Superior temporal gyrus (tissue), 1 donor: Measurements from ENCODE around the gene RHOG.
"Not testable (repeated sequence)": the region's sequence is repeated elsewhere in the genome, so short reads cannot be mapped to it uniquely, and the experiment has no call there.

Experiments
- DNase-seq: peaks from one replicate; pipeline ENCODE4 v3.0.0-alpha.2; 2016; ENCODE audit errors: extremely low spot score

The RHOG gene

GRCh38 chr11:3834349-3834663 lies 6.5 kb downstream of the RHOG start:
- DNase-seq: no peak

- DNase-seq: no peak
These were observed 7.3 kb downstream of the RHOG start for GRCh38 chr11:3833449-3833848.

- DNase-seq: no peak
These were observed 7.9 kb downstream of the RHOG start for GRCh38 chr11:3832816-3833215.

- DNase-seq: no peak
These were observed 9.2 kb downstream of the RHOG start for GRCh38 chr11:3831378-3832239.

GRCh38 chr11:3830730-3831129 lies 10.0 kb downstream of the RHOG start:
- DNase-seq: no peak

GRCh38 chr11:3830088-3830487 lies 10.7 kb downstream of the RHOG start:
- no peak for DNase-seq

- peak; percentile 45 for DNase-seq
These were observed 13.1 kb downstream of the RHOG start for GRCh38 chr11:3827434-3828186.

GRCh38 chr11:3826721-3827120 lies 14.0 kb downstream of the RHOG start:
- peak; percentile 96 for DNase-seq

GRCh38 chr11:3825473-3826154 lies 15.1 kb downstream of the RHOG start:
- DNase-seq: no peak

GRCh38 chr11:3824714-3825472 lies 15.9 kb downstream of the RHOG start:
- peak; percentile 76 for DNase-seq

- no peak for DNase-seq
These were observed 16.8 kb downstream of the RHOG start for GRCh38 chr11:3823762-3824506.

GRCh38 chr11:3823303-3823702 lies 17.5 kb downstream of the RHOG start:
- no peak for DNase-seq

GRCh38 chr11:3822312-3822711 lies 18.4 kb downstream of the RHOG start:
- no peak for DNase-seq

- DNase-seq: no peak
These were observed 19.8 kb downstream of the RHOG start for GRCh38 chr11:3820971-3821370.

- DNase-seq: no peak
These were observed 23.5 kb downstream of the RHOG start for GRCh38 chr11:3817181-3817800.

GRCh38 chr11:3816673-3817072 lies 24.1 kb downstream of the RHOG start:
- no peak for DNase-seq

GRCh38 chr11:3815845-3816244 lies 24.9 kb downstream of the RHOG start:
- no peak for DNase-seq

GRCh38 chr11:3814832-3815231 lies 25.9 kb downstream of the RHOG start:
- not testable (repeated sequence) for DNase-seq

GRCh38 chr11:3810951-3811350 lies 29.8 kb downstream of the RHOG start:
- DNase-seq: no peak

GRCh38 chr11:3810446-3810845 lies 30.3 kb downstream of the RHOG start:
- DNase-seq: no peak

- DNase-seq: no peak
These were observed 31.2 kb downstream of the RHOG start for GRCh38 chr11:3809624-3809928.
